ENCODE data around the gene MAGIX.

- no peak for TF ChIP-seq CTCF (IDR thresholded peaks at IDR 0.05)
- TF ChIP-seq POLR2A (IDR thresholded peaks at IDR 0.05) = no peak
- no peak for TF ChIP-seq EP300 (IDR thresholded peaks at IDR 0.05)
These were observed 25.0 kb downstream of the MAGIX start for GRCh38 chrX:49187526-49187925.

All from tibial nerve (tissue), 4 donors.